GM12872 (cell line): Measurements from ENCODE around the gene TNFRSF8.

Source experiments
- CTCF ChIP-seq: IDR thresholded peaks from 3 replicates; pipeline ENCODE4 v1.5.1; 2011; ENCODE audit warnings: low read depth, mild to moderate bottlenecking, low read length, moderate library complexity; ENCODE audit not compliant: insufficient read depth

TNFRSF8 gene

GRCh38 chr1:12134716-12135115, 71.6 kb downstream of the TNFRSF8 start:
- no peak for TF ChIP-seq CTCF

GRCh38 chr1:12135612-12136011, 72.5 kb downstream of the TNFRSF8 start:
- no peak for TF ChIP-seq CTCF

GRCh38 chr1:12136916-12137610, 74.0 kb downstream of the TNFRSF8 start:
- no peak for TF ChIP-seq CTCF

GRCh38 chr1:12138196-12139168, 75.4 kb downstream of the TNFRSF8 start:
- no peak for TF ChIP-seq CTCF

GRCh38 chr1:12140016-12140415, 76.9 kb downstream of the TNFRSF8 start:
- TF ChIP-seq CTCF = no peak

GRCh38 chr1:12140515-12141162, 77.5 kb downstream of the TNFRSF8 start:
- no peak for TF ChIP-seq CTCF
